K562 (cell line): ENCODE data around the gene TEX54. TPM values are rescaled to one million over a fixed set of nuclear protein-coding genes. Genes with fewer than 3 reads are reported as not detected.

Source experiments
- DMBX1 ChIP-seq: fragments of 250-450 bp; sonication (Bioruptor Pico); IDR thresholded peaks from 2 replicates; pipeline ENCODE4 v1.8.0; 2022; ENCODE audit warnings: inconsistent platforms, mild to moderate bottlenecking, moderate library complexity, borderline replicate concordance
- MAFF ChIP-seq: IDR thresholded peaks from 2 replicates; pipeline ENCODE4 v1.6.1; 2012; ENCODE audit warnings: low read length, improper control_type of control experiment
- MCM5 ChIP-seq: fragments of 450-650 bp; IDR thresholded peaks from 2 replicates; pipeline ENCODE4 v1.6.1; 2016; ENCODE audit warnings: low read depth
- MEF2A ChIP-seq: IDR thresholded peaks from 2 replicates; pipeline ENCODE4 v1.6.1; 2011; ENCODE audit warnings: low read depth, mild to moderate bottlenecking, low read length, moderate library complexity; ENCODE audit not compliant: control insufficient read depth
- OTX1 ChIP-seq: fragments of 450-650 bp; formaldehyde crosslinking; IDR thresholded peaks from 2 replicates; pipeline ENCODE4 v1.4.0; 2022; ENCODE audit warnings: mild to moderate bottlenecking
- PHF20 ChIP-seq: fragments of 450-650 bp; IDR thresholded peaks from 2 replicates; pipeline ENCODE4 v1.6.1; 2018; ENCODE audit not compliant: partially characterized antibody
- RHOXF2B ChIP-seq: fragments of 250-450 bp; sonication (Bioruptor Pico); conservative IDR thresholded peaks from 2 replicates; pipeline ENCODE4 v1.5.1; 2021
- ZFP30 ChIP-seq: fragments of 250-450 bp; sonication (Bioruptor Pico); IDR thresholded peaks from 2 replicates; pipeline ENCODE4 v1.8.0; 2022; ENCODE audit warnings: moderate library complexity, mild to moderate bottlenecking, inconsistent platforms, borderline replicate concordance
- ZKSCAN8 ChIP-seq: fragments of 200-800 bp; sonication (Bioruptor generic); IDR thresholded peaks from 2 replicates; pipeline ENCODE4 v1.6.1; 2016; ENCODE audit warnings: missing genetic modification characterization, missing compliant biosample characterization
- ZNF232 ChIP-seq: sonication (generic); formaldehyde crosslinking; IDR thresholded peaks from 2 replicates; pipeline ENCODE4 v1.8.0; 2022; ENCODE audit warnings: mild to moderate bottlenecking, missing genetic modification reagents
- ZNF384 ChIP-seq: IDR thresholded peaks from 2 replicates; pipeline ENCODE4 v1.6.1; 2012; ENCODE audit warnings: low read depth, low read length, improper control_type of control experiment
- polyA plus RNA-seq, 8 experiments: library from polyadenylated mRNA; depleted of rRNA in 4 of 8; stranded (reverse) in 5 of 8; unstranded in 3 of 8; fragments of >200 nt; fragmentation: Nextera tagmentation in 2 of 8; fragmentation: Illumina TruSeq in 1 of 8; extraction: Ambion mirVana in 2 of 8; extraction: Trizol in 1 of 8; gene quantifications; 2 replicates each; pipeline versions ENCODE4 v1.2.1 to v1.2.3, GENCODE V29; 2011 to 2014; ENCODE audit warnings: inconsistent platforms in 1 of 8, missing spikeins in 1 of 8
- total RNA-seq, 7 experiments: library from RNA; depleted of rRNA in 6 of 7; stranded (reverse); fragments of >200 nt in 6 of 7; fragmentation: Illumina TruSeq in 2 of 7; extraction: Trizol in 2 of 7; gene quantifications; 2 replicates each; pipeline versions ENCODE4 v1.2.1 to v1.2.3, GENCODE V29; 2011 to 2021; ENCODE audit warnings: low replicate concordance in 1 of 7
- TF ChIP-seq, protein P1 (sequence below): sonication (generic); formaldehyde crosslinking; IDR thresholded peaks from 2 replicates; pipeline ENCODE4 v1.8.1; 2023; ENCODE audit warnings: missing genetic modification reagents, mild to moderate bottlenecking, borderline replicate concordance
- TF ChIP-seq, protein P2 (sequence below): fragments of 250-450 bp; sonication (Bioruptor Pico); IDR thresholded peaks from 2 replicates; pipeline ENCODE4 v1.9.0; 2021; ENCODE audit warnings: mild to moderate bottlenecking
- TF ChIP-seq, protein P3 (sequence below): fragments of 450-650 bp; formaldehyde crosslinking; IDR thresholded peaks from 2 replicates; pipeline ENCODE4 v1.4.0; 2020; ENCODE audit warnings: mild to moderate bottlenecking, moderate library complexity
- TF ChIP-seq, protein P4 (sequence below), 2 experiments: IDR thresholded peaks in 1 of 2; conservative IDR thresholded peaks in 1 of 2; 2 replicates each; pipeline ENCODE4 v1.6.1; 2016; ENCODE audit warnings: low read depth in 2 of 2, mild to moderate bottlenecking in 1 of 2, missing compliant biosample characterization in 1 of 2, missing genetic modification characterization in 1 of 2, moderate library complexity in 1 of 2
- TF ChIP-seq, protein P5 (sequence below): fragments of 450-650 bp; formaldehyde crosslinking; IDR thresholded peaks from 2 replicates; pipeline ENCODE4 v1.4.0; 2022; ENCODE audit warnings: missing genetic modification characterization

The TEX54 gene
- total and polyA plus RNA-seq, 9 of the 15 experiments (the other 6 are each of a cell fraction or from before 2014, with no cell fraction given): not detected

DNA sequence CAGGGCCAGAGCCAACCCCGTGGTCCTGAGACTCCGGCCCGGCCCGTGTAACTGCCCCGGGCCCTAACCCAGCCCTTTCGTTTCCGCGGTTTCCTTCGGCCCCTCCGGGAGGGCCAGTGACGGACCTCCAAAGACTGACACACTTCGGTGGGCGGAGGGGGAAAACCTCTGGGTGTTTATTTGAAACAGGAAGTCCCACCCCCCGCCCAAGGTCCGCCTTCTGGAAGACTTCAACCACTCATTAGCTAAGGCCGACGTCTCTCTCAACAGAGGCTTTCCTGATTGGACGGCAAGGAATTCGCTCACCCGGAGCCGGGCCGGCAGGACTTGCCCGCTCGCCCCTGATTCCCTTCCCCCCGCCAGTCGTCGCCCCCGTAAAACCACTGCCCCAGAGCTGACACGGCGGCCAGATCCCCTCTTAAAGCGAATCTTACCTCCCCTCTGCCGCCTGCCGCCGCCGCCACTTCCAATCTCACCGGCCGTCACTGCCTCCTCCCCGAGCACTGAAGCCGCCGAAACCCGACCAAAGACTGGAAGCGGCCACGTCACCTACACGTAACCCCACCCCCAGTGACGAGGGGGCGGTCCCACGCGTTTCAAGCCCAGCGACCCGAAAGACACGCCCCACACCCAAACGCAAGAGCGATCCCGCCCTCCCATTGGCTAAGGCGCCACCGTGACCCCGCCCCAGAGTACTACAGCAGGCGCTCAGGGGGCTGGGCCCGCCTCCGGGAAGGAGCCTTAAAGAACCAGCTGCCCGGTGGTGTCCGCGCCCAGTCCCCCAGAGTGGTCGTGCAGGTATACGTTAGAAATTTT lies 913 bp downstream of the TEX54 start, which contains the start of gene STX5 (continued):
- TF ChIP-seq MCM5: no peak
- TF ChIP-seq, protein P1, sequence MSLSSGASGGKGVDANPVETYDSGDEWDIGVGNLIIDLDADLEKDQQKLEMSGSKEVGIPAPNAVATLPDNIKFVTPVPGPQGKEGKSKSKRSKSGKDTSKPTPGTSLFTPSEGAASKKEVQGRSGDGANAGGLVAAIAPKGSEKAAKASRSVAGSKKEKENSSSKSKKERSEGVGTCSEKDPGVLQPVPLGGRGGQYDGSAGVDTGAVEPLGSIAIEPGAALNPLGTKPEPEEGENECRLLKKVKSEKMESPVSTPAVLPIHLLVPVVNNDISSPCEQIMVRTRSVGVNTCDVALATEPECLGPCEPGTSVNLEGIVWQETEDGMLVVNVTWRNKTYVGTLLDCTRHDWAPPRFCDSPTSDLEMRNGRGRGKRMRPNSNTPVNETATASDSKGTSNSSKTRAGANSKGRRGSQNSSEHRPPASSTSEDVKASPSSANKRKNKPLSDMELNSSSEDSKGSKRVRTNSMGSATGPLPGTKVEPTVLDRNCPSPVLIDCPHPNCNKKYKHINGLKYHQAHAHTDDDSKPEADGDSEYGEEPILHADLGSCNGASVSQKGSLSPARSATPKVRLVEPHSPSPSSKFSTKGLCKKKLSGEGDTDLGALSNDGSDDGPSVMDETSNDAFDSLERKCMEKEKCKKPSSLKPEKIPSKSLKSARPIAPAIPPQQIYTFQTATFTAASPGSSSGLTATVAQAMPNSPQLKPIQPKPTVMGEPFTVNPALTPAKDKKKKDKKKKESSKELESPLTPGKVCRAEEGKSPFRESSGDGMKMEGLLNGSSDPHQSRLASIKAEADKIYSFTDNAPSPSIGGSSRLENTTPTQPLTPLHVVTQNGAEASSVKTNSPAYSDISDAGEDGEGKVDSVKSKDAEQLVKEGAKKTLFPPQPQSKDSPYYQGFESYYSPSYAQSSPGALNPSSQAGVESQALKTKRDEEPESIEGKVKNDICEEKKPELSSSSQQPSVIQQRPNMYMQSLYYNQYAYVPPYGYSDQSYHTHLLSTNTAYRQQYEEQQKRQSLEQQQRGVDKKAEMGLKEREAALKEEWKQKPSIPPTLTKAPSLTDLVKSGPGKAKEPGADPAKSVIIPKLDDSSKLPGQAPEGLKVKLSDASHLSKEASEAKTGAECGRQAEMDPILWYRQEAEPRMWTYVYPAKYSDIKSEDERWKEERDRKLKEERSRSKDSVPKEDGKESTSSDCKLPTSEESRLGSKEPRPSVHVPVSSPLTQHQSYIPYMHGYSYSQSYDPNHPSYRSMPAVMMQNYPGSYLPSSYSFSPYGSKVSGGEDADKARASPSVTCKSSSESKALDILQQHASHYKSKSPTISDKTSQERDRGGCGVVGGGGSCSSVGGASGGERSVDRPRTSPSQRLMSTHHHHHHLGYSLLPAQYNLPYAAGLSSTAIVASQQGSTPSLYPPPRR: no peak
- no peak for TF ChIP-seq DMBX1 (CRISPR knock-in tag)
- TF ChIP-seq RHOXF2B (CRISPR knock-in tag): no peak
- TF ChIP-seq, protein P2, sequence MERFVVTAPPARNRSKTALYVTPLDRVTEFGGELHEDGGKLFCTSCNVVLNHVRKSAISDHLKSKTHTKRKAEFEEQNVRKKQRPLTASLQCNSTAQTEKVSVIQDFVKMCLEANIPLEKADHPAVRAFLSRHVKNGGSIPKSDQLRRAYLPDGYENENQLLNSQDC (CRISPR knock-in tag): no peak
- peak; percentile 88; the same call in 1 of the 2 replicates for TF ChIP-seq OTX1 (CRISPR knock-in tag)
- no peak for TF ChIP-seq ZNF384
- no peak for TF ChIP-seq MAFF
- TF ChIP-seq ZKSCAN8 (CRISPR knock-in tag): no peak
- no peak for TF ChIP-seq MEF2A
- TF ChIP-seq, protein P3, sequence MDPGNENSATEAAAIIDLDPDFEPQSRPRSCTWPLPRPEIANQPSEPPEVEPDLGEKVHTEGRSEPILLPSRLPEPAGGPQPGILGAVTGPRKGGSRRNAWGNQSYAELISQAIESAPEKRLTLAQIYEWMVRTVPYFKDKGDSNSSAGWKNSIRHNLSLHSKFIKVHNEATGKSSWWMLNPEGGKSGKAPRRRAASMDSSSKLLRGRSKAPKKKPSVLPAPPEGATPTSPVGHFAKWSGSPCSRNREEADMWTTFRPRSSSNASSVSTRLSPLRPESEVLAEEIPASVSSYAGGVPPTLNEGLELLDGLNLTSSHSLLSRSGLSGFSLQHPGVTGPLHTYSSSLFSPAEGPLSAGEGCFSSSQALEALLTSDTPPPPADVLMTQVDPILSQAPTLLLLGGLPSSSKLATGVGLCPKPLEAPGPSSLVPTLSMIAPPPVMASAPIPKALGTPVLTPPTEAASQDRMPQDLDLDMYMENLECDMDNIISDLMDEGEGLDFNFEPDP (CRISPR knock-in tag): no peak
- no peak for TF ChIP-seq ZFP30
- no peak for TF ChIP-seq ZNF232 (CRISPR knock-in tag)
- TF ChIP-seq, protein P4, sequence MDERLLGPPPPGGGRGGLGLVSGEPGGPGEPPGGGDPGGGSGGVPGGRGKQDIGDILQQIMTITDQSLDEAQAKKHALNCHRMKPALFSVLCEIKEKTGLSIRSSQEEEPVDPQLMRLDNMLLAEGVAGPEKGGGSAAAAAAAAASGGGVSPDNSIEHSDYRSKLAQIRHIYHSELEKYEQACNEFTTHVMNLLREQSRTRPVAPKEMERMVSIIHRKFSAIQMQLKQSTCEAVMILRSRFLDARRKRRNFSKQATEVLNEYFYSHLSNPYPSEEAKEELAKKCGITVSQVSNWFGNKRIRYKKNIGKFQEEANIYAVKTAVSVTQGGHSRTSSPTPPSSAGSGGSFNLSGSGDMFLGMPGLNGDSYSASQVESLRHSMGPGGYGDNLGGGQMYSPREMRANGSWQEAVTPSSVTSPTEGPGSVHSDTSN (CRISPR knock-in tag; IDR thresholded peaks at IDR 0.05; ENCODE audit: low read depth): peak; percentile 88
- TF ChIP-seq, protein P4 (tag; conservative IDR thresholded peaks at IDR 0.05; ENCODE audit: low read depth): peak; percentile 99
- peak; percentile 36 for TF ChIP-seq PHF20
- TF ChIP-seq, protein P5, sequence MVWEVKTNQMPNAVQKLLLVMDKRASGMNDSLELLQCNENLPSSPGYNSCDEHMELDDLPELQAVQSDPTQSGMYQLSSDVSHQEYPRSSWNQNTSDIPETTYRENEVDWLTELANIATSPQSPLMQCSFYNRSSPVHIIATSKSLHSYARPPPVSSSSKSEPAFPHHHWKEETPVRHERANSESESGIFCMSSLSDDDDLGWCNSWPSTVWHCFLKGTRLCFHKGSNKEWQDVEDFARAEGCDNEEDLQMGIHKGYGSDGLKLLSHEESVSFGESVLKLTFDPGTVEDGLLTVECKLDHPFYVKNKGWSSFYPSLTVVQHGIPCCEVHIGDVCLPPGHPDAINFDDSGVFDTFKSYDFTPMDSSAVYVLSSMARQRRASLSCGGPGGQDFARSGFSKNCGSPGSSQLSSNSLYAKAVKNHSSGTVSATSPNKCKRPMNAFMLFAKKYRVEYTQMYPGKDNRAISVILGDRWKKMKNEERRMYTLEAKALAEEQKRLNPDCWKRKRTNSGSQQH (CRISPR knock-in tag): peak; percentile 88; the same call in 1 of the 2 replicates
